Effector CD4-positive, alpha-beta T cell (primary cell): Measurements from ENCODE around the gene UCP1. TPM values are rescaled to one million over a fixed set of nuclear protein-coding genes. Genes with fewer than 3 reads are reported as not detected.

Experiments used
- DNase-seq: peaks from one replicate; pipeline ENCODE4 v3.0.0-alpha.2; 2020
- total RNA-seq: gene quantifications from one replicate; lab custom pipeline; 2026; lab: John Stamatoyannopoulos, UW

UCP1 gene
- total RNA-seq, result not detected

GRCh38 chr4:140568507-140569306, at the start of gene UCP1:
TSS of gene UCP1 (minus strand) at chr4:140568961. CDS start at chr4:140568729, 232 bp downstream.
- DNase-seq, result no peak

- no peak for DNase-seq
Observed at GRCh38 chr4:140617499-140618248, 48.9 kb upstream of the UCP1 start.

GRCh38 chr4:140615451-140615850, 46.7 kb upstream of the UCP1 start:
- DNase-seq, result no peak

GRCh38 chr4:140612357-140612756, 43.6 kb upstream of the UCP1 start:
- no peak for DNase-seq

GRCh38 chr4:140611854-140612253, 43.1 kb upstream of the UCP1 start:
- no peak for DNase-seq

- DNase-seq, result no peak
Observed at GRCh38 chr4:140609548-140610425, 41.0 kb upstream of the UCP1 start.

- DNase-seq, result no peak
Observed at GRCh38 chr4:140607852-140608251, 39.1 kb upstream of the UCP1 start.

GRCh38 chr4:140604544-140604943, 35.8 kb upstream of the UCP1 start:
- DNase-seq, result no peak

GRCh38 chr4:140603286-140603685, 34.5 kb upstream of the UCP1 start:
- DNase-seq, result no peak

- DNase-seq, result no peak
Observed at GRCh38 chr4:140602714-140603113, 34.0 kb upstream of the UCP1 start.

- DNase-seq, result no peak
Observed at GRCh38 chr4:140600408-140600807, 31.6 kb upstream of the UCP1 start.

GRCh38 chr4:140595065-140595464, 26.3 kb upstream of the UCP1 start:
- DNase-seq, result no peak

GRCh38 chr4:140584439-140584838, 15.7 kb upstream of the UCP1 start:
- no peak for DNase-seq

- DNase-seq, result no peak
Observed at GRCh38 chr4:140581078-140581477, 12.3 kb upstream of the UCP1 start.

- no peak for DNase-seq
Observed at GRCh38 chr4:140579278-140579677, 10.5 kb upstream of the UCP1 start.

GRCh38 chr4:140575489-140575888, 6.7 kb upstream of the UCP1 start:
- no peak for DNase-seq

- DNase-seq, result no peak
Observed at GRCh38 chr4:140571620-140572019, 2.9 kb upstream of the UCP1 start.

GRCh38 chr4:140569307-140569638, 512 bp upstream of the UCP1 start:
- DNase-seq, result no peak

- DNase-seq, result no peak
Observed at GRCh38 chr4:140559696-140560095, 9.1 kb downstream of the UCP1 start.

- no peak for DNase-seq
Observed at GRCh38 chr4:140557831-140558435, 10.8 kb downstream of the UCP1 start.

GRCh38 chr4:140556372-140557085, 12.2 kb downstream of the UCP1 start:
- no peak for DNase-seq

GRCh38 chr4:140533951-140534480, 34.7 kb downstream of the UCP1 start:
- no peak for DNase-seq
